ENCODE results near the gene PPARG. TPM values are rescaled to one million over a fixed set of nuclear protein-coding genes. Genes with fewer than 3 reads are reported as not detected.

PPARG gene
- total and polyA plus RNA-seq, 10 of the 15 experiments (the other 5 are each of a cell fraction or from before 2014, with no cell fraction given): 0.06 to 0.86 (median 0.12) TPM; not detected in 5

DNA sequence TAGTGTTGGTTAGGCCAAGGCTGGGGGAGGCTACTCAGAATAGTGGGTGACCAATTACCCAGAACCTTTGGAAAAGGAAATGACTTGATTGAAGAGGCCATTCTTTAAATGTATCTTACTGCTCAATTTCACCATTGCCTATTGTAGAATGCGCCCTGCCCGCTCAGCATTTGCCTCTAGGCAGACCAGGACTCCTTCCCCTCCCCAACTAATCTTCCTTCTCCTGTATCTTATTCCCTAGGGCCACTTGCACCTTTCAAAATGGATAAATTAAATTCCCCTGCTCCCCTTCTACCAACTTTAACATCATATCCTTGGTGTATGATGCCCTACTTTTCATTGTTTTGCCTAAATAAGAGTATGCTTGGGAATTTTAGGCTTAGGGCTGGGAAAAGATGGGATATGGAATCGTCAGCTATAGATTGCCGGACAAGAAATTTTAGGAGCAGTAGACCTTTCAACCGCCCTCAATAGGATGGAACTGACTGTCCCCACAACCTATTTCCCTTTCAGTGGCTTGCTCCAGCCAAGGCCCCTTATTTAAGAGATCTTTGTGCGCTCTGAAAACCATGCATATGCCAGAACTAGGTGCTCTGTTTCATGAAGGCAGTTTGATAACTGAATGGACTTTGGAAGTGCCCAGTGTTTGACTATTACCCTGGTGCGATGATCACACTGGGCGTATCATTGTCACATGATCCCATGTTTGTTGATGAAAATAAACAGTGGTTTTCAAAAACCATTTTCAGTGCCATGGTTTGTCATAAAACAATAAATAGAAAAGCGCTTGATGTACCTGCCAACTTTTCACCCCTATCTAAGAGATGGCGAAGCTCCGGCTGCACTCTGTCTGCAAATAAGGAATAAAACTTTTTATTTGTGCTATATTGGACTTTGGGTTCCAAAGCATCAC, 121.1 kb downstream of the PPARG start:
- Histone ChIP-seq H3K79me2 (ENCODE audit: control insufficient read depth, insufficient read depth, low read length) (no peaks in the 10 kb centered on the region), H3K9ac (ENCODE audit: control insufficient read depth, insufficient read depth, low read length) (no peak overlapping the region), H3K36me3 (ENCODE audit: control insufficient read depth in 2 of 2, insufficient read depth in 2 of 2, low read length in 1 of 2) (no peaks in the 10 kb centered on the region), H3K27ac (ENCODE audit: control insufficient read depth, insufficient read depth) (no peak overlapping the region), H3K9me3 (replicated peaks; ENCODE audit: control insufficient read depth, insufficient read depth, low read length) (no peaks in the 10 kb centered on the region), H3K4me2 (ENCODE audit: control insufficient read depth, insufficient read depth) (no peak overlapping the region), H3K27me3 (replicated peaks in 1 of 2; ENCODE audit: control insufficient read depth in 2 of 2, insufficient read depth in 2 of 2, low read length in 1 of 2) (peaks cover 2 to 3% of the 10 kb centered on the region in 2 experiments; a peak in 3 of 4 replicates), H3K4me1 (ENCODE audit: control insufficient read depth, insufficient read depth, low read length) (no peaks in the 10 kb centered on the region), H2AFZ (ENCODE audit: control insufficient read depth, low read depth, low read length) (no peak overlapping the region), H3K4me3 (no peak overlapping the region), H4K20me1 (ENCODE audit: control insufficient read depth, insufficient read depth) (no peaks in the 10 kb centered on the region; the same call in 1 of the 2 replicates)
- no TSS peak for BruUV-seq (replicated peaks)
- no peak for TF ChIP-seq SMARCA5 (IDR thresholded peaks at IDR 0.05)
- no peak for TF ChIP-seq REST (IDR thresholded peaks at IDR 0.05; ENCODE audit: low read depth, low read length)
- TF ChIP-seq ZNF274 (IDR thresholded peaks at IDR 0.05; ENCODE audit: insufficient read depth, insufficient read length): no peak
- TF ChIP-seq BACH1 (IDR thresholded peaks at IDR 0.05; ENCODE audit: borderline replicate concordance): no peak
- CTCF ChIA-PET: interaction anchor here (1.0 kb wide), 1 partner anchor 70 kb away, joined by 3 read pairs; no protein-coding TSS in a partner anchor
- SMC1A ChIA-PET (ENCODE audit: uncharacterized antibody, unreplicated experiment): no interaction called here
- no peak for ATAC-seq
- POLR2A ChIA-PET: no interaction called here
- no peak for DNase-seq (ENCODE audit: low read depth, low spot score)
- WGBS (ENCODE audit: insufficient coverage, insufficient replicate concordance, low lambda C conversion rate, missing lambda C conversion rate): 57% methylated on average over 11 of the region's 11 CpGs
- FAIRE-seq: no peak
- in situ Hi-C loops (cut with MboI) (no loop called here), intact Hi-C loops (cut with micrococcal nuclease; ENCODE audit: unreplicated experiment) (no loop called here)
- RAD21 ChIA-PET (ENCODE audit: unreplicated experiment): no interaction called here
